Measurements from ENCODE around the gene IFNGR1.

IFNGR1 gene

GRCh38 chr6:137175157-137175867, 43.9 kb downstream of the IFNGR1 start:
- DNase-seq (ENCODE audit: low spot score), result no peak

- DNase-seq (ENCODE audit: low spot score), result no peak
Observed at GRCh38 chr6:137173501-137173900, 45.7 kb downstream of the IFNGR1 start, which contains the start of gene IL22RA2. TSS of gene IL22RA2 (minus strand) at chr6:137173644. CDS start at chr6:137161749, 11,895 bp downstream.

- no peak for DNase-seq (ENCODE audit: low spot score)
Observed at GRCh38 chr6:137172734-137173431, 46.3 kb downstream of the IFNGR1 start.

- DNase-seq (ENCODE audit: low spot score), result no peak
Observed at GRCh38 chr6:137171824-137172733, 47.1 kb downstream of the IFNGR1 start.

- no peak for DNase-seq (ENCODE audit: low spot score)
Observed at GRCh38 chr6:137171053-137171374, 48.2 kb downstream of the IFNGR1 start.

- no peak for DNase-seq (ENCODE audit: low spot score)
Observed at GRCh38 chr6:137170266-137171052, 48.7 kb downstream of the IFNGR1 start.

- no peak for DNase-seq (ENCODE audit: low spot score)
Observed at GRCh38 chr6:137167702-137168377, 51.3 kb downstream of the IFNGR1 start.

- no peak for DNase-seq (ENCODE audit: low spot score)
Observed at GRCh38 chr6:137166247-137167098, 52.7 kb downstream of the IFNGR1 start.

GRCh38 chr6:137165375-137166246, 53.6 kb downstream of the IFNGR1 start:
- DNase-seq (ENCODE audit: low spot score), result no peak

GRCh38 chr6:137163732-137164318, 55.4 kb downstream of the IFNGR1 start:
- DNase-seq (ENCODE audit: low spot score), result no peak

GRCh38 chr6:137162692-137163306, 56.4 kb downstream of the IFNGR1 start:
- DNase-seq (ENCODE audit: low spot score), result no peak

GRCh38 chr6:137161949-137162348, 57.2 kb downstream of the IFNGR1 start:
- DNase-seq (ENCODE audit: low spot score), result no peak

- DNase-seq (ENCODE audit: low spot score), result no peak
Observed at GRCh38 chr6:137160763-137161162, 58.4 kb downstream of the IFNGR1 start.

- no peak for DNase-seq (ENCODE audit: low spot score)
Observed at GRCh38 chr6:137159912-137160311, 59.3 kb downstream of the IFNGR1 start.

- DNase-seq (ENCODE audit: low spot score), result no peak
Observed at GRCh38 chr6:137157601-137158000, 61.6 kb downstream of the IFNGR1 start.

GRCh38 chr6:137156650-137157049, 62.5 kb downstream of the IFNGR1 start:
- no peak for DNase-seq (ENCODE audit: low spot score)

- DNase-seq (ENCODE audit: low spot score), result no peak
Observed at GRCh38 chr6:137155830-137156229, 63.4 kb downstream of the IFNGR1 start.

- no peak for DNase-seq (ENCODE audit: low spot score)
Observed at GRCh38 chr6:137150072-137150471, 69.1 kb downstream of the IFNGR1 start.

GRCh38 chr6:137149035-137149393, 70.2 kb downstream of the IFNGR1 start:
- DNase-seq (ENCODE audit: low spot score), result no peak

All from kidney capillary endothelial cell (primary cell).